HG03039 (cell line): ENCODE measurements around the gene PPP4R4.

Source experiments
- ATAC-seq: cut with Tn5 transposase; IDR thresholded peaks from one replicate; pipeline ENCODE4 v1.9.1; 2021; ENCODE audit warnings: mild to moderate bottlenecking, moderate library complexity; ENCODE audit not compliant: unreplicated experiment

Gene PPP4R4

GRCh38 chr14:94305620-94306019 lies 131.5 kb downstream of the PPP4R4 start:
- ATAC-seq = no peak

- ATAC-seq = no peak
Measured at GRCh38 chr14:94306047-94306978, 132.2 kb downstream of the PPP4R4 start.

- ATAC-seq = no peak
Measured at GRCh38 chr14:94307410-94307992, 133.4 kb downstream of the PPP4R4 start.

GRCh38 chr14:94309721-94310120 lies 135.6 kb downstream of the PPP4R4 start:
- ATAC-seq = no peak

- no peak for ATAC-seq
Measured at GRCh38 chr14:94310248-94310647, 136.1 kb downstream of the PPP4R4 start.

GRCh38 chr14:94312481-94313246 lies 138.5 kb downstream of the PPP4R4 start:
- no peak for ATAC-seq

- no peak for ATAC-seq
Measured at GRCh38 chr14:94313991-94314655, 140.0 kb downstream of the PPP4R4 start.

- ATAC-seq = no peak
Measured at GRCh38 chr14:94314890-94315289, 140.8 kb downstream of the PPP4R4 start.

GRCh38 chr14:94316692-94317091 lies 142.6 kb downstream of the PPP4R4 start:
- no peak for ATAC-seq

- no peak for ATAC-seq
Measured at GRCh38 chr14:94317259-94317658, 143.1 kb downstream of the PPP4R4 start.

GRCh38 chr14:94320243-94320642 lies 146.1 kb downstream of the PPP4R4 start:
- ATAC-seq = no peak

GRCh38 chr14:94321421-94322271 lies 147.5 kb downstream of the PPP4R4 start:
- ATAC-seq = no peak

GRCh38 chr14:94322648-94323570 lies 148.8 kb downstream of the PPP4R4 start, which contains the start of gene SERPINA6:
Gene SERPINA6, minus strand, starts transcription at chr14:94323336. Its CDS starts 8,688 bp downstream, at chr14:94314648.
- no peak for ATAC-seq

- ATAC-seq = no peak
Measured at GRCh38 chr14:94328196-94328595, 154.1 kb downstream of the PPP4R4 start.
